MV-4-11 (cell line): ENCODE measurements around the gene SYCP2.

Experiments used
- DNase-seq: peaks from one replicate; lab custom pipeline; 2025; lab: John Stamatoyannopoulos, UW

SYCP2 gene

DNA sequence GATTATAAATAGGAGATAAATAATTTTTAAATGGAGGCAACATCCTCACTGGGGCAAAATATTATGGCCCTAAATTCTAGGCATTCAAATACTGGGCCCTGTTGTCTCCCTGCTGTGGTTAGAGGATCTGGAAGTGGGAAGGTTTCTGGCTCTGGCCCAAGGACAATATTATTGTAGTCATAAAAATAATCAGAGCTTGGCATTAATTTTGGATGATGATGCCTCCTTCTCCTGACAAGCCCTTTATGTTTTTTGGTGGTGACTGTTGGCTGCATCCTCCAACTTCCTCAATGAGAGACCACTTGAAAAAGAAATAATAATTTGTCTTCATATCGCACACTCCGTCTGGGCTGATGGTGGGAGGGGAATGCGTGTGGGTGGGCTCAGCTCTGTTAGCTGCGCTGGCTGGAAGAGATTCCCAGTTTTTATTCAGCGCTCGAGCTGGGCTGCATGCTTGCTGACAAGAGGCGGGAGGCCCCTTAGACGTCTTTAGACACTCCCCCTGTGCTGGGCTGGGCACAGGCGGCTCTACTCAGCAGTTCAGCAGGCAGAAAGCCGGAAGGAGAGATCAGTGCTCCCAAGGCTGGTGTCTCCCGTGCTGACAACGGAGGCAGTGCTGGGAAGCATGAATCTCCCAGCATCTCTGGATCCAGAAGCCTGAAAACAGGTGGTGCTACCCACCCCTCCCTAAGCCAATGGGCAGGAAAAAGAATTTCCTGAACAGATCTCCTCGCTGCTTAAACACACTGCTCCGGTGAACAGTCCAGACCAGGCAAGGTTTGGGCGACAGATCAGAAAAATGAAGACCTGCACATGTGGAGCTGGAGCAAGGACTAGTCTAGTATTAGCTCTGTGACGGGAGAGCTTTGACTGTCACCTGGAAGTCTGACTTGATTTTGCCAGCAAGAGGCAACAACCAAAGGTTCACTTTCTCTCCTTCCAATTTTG lies 97.7 kb downstream of the SYCP2 start:
- no peak for DNase-seq

DNA sequence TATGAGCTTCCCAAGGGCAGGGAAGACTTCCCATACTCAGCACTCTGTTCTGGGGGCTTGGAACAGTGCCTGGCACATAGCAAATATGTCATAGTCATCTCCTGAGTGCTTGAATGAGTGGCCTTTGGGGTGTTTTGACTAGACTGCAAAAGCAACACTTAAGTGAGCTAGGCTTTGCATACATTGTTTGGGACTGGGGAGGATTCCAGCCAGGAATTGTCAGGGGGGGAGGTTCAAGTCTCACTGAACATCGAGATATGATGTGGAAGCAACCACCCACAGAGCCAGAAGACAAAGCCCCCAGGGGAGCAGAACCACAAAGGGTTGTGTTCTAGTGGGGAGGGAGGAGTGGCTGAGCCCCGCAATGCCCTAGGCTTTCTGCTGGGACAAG lies 98.4 kb downstream of the SYCP2 start:
- DNase-seq = no peak

DNA sequence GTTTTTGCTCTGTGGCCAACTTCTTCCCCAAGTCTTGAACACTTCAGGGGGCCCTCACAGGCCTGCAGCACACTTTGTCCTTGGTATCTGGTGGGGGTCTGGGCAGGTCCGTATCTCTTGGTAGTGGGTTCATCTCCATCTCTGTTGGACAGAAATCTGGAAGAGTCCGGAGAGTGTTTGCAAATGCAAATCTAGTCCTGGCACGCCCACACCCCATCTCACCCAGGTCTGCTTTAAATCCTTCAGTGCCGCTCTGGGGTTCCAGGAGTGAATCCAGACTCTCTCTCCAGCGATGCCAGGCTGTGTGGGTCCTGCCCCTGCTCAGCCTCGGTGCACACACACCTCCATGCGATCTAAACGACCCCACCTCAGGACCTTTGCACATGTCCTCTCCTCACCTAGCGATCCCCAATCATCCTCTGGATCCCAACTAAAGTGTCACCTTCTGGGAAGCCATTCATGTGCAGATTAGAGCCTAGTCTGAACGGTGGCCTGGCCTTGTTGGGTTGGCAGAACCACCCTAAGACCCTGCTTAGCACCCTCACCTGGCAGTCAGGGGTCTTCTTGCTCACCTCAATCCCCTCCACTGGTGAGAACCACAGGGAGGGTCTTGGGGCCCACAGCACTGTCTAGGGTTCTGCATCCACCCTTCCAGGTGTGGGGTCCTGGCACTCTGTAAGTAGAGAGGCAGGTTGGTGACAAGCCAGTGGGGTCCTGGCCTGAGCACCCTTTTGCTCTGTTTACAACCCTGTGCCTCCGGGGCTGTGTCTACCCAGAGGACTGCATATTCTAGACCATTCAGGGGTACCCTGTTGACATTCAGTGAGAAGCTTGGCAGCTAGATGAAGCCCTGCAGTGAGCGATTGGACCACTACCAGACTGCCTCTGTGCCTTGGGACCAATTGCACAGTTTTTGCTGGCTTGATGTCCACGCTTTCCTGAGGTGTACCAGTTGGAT lies 100.8 kb downstream of the SYCP2 start:
- no peak for DNase-seq

DNA sequence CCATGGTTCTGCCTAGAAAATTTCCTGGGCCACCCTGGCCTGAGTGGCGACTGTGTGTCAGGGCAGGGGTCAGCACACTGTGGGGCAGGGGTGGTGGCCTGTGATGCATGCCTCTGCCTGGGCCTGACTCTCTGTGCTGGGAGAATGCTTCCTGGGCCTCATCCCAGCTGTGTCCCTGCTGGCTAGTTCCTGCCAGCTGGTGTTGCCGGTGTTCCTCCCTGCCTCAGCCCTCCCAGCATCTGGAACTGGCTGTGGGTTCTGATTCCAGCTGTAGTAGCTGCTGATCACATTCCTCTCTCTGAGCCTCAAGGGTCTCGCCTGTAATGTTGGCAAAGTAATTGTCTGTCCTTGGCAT lies 101.5 kb downstream of the SYCP2 start:
- no peak for DNase-seq

DNA sequence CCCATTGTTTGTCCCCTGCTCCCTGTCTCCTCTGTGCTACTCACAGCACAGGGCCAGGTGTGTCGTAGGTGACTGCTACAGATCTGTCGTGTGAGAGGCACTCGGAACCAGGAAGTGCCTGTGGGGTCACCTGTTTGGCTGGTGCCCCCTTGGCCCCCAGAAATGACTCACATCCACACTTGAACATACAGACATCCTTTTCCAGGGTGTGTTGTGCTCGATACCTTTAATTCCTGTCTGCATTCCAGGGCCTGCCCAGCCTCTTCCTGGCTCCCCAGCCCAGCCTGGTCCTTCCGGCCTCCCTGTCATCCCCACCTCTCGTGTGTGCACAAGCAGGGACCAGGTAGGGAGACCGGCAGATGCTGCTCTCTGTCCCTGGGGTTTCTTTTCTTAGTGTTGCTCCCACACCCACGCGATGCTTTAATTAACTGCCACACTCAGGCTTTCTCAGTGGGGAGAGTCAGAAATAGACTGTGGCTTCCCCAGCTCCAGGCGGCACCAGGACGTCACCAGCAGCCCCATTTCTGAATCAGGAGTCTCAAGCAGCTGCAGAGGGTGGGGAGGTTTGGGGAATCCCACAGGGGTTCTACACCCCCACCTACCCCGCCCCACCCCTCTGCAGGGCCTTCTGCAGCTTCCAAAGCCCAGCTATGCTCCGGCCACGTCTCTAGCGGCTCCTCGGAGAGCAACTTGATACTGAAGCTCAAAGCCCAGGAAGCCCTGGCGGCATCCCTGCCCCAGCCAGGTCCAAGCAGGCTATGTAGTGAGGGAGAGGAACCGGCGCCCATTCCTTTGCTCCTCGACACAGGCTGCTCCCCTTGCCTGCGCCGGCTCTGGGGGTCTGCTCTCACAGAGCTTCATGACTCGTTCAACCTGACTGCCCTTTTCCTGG lies 102.2 kb downstream of the SYCP2 start:
- DNase-seq = no peak

DNA sequence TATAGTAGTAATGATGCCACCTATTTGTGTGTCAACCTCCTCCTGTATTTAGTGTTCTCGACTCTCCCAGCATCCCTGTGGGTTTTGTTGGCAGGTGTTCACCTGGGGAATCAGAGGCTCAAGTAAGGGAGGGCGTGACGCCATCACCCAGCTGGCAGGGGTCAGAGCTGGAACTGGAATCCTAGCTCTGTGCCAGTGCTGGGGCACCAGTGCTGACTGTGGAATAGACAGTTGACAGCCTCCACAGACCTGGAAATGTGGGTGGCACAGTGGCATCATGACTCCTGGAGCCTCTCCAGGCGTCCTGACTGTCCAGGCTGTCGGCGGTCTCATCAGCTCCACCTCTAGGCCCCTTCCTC lies 102.8 kb downstream of the SYCP2 start:
- DNase-seq = no peak

DNA sequence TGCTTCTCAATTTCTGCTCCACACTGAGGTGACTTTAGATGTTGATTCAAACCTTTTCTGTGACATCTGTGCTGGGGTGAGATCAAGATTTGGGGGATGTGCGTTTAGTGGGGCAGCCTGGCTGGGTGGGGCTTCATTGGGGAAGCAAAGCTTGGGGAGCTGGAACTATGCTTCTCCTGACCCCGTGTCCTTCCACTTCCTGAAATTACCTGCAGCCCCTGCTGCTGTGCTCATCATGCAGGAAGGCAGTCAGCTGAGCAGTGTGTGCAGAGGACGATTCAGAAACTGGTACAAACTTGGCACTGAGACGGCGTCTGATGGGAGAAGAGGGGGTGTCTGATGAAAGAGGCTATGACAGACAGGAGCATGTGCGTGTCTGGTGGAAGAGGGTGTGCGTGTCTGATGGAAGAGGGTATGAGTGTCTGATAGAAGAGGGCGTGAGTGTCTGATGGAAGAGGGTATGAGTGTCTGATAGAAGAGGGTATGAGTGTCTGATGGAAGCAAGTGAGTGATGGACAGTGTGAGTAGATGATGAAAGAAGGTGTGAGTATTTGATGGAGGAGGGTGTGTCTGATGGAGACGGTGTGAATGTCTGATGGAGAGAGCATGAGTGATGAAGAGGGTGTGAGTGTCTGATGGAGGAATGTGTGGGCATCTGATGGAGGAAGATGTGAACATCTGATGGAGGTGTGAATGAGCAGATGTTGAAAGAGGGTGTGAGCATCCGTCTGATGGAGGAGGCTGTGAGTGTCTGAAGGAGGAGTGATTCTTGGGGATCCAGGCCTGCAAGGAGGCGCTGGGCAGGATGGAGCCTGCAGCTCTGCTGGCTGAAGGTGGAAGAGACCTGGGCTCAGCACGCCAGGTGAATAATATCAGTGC lies 103.4 kb downstream of the SYCP2 start:
- peak; percentile 8 for DNase-seq

DNA sequence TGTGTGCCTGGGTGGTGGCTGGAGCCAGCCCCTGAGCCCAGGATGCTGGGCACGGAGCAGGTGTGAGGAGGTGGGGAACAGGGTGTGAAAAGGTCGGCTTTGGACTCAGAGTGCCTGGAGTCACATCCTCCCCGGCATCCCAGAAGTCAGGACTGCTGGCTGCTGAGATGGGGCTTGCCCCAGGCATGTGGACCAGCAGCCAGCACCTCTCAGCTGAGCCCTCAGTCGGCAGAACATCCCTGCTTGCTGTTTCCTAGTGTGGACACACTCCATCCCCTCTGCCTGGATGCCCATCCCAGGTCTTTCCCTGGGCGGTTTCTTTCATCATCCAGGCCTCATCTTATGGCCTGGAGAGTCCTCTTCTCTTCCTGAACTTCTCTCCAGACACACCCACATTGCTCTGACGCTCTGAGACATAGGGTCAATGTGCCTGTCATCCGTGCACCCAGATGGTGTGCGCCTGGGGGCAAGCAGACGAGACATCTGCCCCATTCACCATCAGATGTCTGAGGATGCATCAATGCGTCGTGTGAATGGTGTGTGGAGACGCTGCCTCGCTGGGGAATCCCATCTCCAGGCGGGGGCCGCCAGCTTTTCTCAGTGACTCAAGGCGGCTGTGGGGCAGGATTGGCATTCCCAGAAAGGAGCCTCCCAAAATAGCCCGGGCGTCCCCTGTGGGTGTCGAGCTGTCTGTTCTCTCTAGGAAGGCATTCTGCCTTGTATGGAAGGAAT lies 104.2 kb downstream of the SYCP2 start:
- DNase-seq = no peak

DNA sequence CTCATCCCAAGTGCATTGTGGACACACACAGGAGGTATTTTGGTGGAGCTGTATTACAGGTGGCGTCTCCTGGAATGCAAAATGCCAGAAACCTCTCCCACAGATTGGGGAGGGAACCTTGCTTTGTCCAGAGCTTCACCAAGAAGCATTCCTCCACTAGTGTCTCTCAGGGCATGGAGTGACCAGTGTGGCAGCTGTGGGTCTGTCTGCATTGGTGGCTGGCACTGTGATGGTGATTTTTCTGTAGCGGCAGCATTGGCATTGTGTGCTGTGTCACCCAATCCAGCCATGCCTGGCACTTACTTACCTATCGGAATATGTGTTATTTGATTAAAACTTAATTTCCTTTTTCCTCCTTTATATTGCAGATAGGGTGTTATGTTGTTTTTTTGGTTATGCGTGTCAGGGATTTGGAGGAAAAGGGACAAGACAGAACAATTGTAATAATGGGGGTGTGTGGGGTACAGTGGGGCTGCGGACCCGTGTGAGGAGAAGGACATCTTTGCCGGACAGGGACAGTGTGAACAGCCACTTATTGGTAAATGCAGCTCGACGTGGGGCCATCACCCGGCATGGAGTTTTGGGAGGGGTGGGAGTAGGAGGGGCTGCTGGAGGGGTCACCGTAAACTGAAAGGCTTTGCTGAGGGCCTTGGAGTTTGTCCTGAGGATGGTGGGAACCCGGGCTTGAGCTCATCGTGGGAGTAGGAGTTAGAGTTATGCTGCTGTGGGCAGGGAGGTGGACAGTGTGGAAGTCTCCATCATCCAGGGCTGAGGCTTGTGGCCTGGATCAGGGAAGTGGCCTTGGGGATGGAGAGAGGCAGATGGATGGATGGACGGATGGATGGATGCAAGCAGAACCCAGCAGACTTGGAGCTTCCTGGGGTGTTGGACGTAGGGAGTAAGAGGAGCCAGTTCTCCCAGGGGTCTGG lies 105.0 kb downstream of the SYCP2 start:
- DNase-seq = no peak

DNA sequence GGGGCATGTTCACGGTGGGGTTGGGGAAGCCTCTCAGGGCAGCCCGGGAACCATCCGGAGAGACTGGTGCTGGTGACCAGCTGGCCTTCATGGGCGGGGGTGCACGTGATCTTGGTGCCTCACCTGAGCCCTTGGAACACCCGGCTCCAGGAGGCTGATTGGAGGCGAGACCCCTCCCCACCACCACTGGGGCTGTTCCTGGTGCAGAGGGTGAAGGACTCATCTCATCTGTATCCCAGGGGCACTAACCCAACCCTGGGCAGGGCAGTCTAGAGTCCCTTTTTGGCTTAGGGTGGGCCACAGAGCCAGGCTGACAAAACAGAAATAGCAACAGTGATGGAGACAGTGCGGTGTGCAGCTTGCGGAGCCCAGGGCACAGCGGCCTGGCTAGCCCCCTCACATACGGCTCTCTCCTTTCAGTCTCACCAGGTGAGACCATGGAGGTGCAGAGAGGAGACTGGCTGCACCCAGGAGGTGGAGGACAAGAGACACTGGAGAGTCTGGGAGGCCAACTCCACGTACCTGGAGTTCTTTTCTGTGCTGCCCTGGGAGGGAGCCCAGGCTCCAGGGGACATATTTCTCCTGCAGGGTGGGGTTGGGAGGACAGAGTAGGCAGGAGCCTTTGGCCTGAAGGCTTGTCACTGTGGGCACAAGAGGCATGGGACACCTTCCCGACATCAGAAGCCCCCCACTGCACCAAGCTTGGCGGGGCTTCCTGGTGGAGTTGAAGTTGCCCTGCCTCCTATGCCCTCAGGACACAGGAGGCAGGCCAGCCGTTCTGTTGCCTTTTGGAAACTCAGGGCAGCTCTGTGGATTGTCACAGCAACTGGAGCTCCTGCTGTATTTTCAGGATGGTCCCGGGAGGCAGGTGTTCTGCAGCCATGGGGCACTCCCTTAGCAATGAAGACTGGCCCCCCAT lies 106.0 kb downstream of the SYCP2 start:
- DNase-seq = no peak

DNA sequence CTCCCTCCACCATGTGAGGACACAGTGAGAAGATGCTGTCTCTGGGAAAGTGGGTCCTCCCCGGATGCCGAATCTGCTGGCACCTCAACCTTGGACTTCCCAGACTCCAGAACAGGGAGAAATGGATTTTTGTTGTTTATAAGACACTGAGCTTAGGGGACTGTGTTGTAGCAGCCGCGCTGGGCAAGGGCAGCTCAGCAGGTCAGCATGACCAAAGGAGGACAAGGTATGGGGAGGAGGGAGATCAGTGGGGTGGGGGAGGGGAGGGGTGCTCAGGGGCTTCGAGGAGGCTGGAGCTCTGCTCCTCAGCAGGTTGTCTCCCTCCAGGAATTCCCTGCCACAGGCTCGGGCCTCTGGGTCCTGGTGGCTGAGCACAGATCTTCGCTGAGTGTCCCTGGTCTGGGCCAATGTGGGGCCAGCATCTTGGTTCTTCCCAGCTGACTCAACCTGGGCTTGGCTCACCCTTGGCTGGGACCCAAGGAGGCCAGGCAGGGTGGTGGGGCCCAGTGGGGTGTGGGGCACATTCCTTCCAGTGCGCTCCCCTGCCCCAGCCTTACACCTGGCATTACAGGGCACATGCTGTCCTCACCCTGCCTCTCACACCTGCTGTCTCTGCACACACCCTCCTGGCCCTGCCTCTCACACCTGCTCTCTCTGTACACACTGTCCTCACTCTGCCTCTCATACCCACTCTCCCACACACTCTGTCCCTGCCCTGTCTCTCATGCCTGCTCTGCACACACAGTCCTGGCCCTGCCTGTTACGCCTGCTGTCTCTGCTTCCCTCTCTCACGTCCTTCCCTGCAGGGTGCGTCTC lies 107.3 kb downstream of the SYCP2 start:
- DNase-seq = no peak

DNA sequence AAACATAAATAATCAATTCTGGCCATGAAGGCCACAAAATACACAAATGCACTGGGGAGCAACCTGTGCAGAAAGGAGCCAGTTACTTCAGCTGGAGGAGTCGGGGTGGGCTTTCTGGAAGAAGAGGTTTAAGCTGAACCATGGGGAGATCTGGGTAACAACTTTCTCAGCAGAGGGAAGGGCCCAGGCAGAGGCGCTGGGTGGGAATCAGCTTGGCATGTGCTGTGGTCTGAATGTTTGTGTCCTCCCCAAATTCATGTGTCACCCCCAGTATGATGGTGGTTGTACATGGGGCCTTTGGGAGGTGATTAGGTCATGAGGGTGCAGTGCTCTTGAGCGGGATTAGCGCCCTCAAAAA lies 107.9 kb downstream of the SYCP2 start:
- DNase-seq = no peak

DNA sequence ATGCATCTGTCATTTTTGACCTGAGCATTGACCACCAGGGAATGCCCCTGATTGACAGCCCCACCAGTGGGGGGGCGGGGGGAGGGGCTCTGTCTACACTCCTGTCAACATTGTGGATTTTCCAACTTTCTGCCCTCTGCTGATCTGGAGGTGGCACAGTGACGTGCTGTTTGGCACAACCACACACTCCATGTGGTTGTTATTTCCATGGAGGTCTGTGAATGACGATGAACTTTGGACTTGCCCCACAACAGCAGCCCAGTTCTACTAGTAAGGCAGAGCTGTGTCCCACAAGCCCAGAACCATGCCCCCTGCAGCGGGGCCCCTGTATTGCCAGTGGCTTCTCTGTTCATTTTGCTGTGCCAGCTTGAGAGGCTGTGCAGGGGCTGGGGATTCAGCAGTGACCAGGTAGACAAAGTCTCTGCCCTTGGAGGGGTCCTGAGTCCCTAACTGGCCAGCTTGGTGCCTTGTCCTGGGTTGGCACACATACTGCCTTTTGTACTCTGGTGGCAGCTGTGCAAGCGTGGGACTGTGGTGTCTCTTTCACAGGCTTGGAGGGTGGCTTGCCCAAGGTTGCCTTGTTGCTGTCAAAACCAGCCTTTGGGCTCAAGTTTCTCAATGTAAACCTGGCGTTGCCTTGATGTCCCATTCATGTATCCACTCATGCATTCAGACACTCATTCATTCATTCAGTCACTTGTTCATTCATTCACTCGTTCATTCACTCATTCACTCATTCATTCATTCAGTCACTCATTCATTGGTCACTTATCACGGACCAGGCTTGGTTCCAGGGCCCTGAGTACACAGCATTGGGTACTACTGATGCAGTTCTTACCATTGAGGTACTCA lies 108.5 kb downstream of the SYCP2 start:
- no peak for DNase-seq

DNA sequence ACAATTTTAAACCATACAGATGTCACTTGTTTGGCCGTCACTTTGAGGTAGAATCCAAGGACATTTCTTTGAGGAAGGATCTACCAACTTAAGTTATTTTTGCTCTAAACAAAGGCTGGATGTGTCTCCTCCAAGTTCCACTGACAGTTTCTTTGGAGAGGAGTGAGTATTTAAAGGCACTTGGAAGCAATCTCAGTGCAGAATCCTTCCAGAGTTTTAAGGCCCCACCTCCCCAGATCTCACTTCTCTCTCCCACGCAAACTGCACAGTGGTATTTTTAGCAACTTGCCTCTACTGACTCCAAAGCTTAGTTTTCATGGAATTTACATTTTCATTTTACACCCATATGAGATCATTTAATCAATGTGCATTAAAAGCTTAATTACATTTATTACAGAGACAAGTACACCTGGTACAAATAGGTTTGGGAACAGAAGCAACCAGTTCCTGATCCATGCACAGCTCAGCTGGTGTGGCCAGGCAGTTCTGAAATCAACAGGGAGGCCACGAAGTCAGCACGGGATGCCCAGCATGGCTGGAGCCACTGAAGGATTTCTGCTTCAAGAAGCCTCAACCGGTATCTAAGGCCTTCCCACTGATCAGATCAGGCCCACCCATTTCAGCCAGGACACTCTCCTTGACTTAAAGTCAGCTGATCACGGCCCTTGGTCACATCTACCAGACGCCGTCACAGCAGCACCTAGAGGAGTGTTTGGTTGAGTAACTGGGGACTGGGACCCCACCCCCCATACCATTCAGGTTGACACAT lies 109.8 kb downstream of the SYCP2 start:
- DNase-seq = no peak

DNA sequence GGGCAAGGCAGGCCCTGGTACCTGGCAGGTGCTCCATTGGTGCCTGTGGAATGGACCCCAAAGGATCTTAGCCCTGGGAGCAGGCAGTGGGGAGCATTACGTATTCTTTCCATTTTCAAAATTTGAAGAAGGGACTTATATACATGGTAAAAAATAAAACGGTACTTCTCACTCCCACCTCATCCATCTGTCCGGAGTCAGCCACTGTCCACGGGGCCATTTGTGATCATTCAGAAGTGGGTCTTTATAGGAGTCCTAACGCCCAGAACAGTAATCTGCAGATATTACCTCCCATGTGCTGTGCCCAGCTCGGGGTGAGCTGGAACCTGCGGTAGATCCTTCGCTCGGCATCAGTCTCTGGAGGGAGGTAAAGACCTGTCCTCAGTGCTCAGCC lies 110.4 kb downstream of the SYCP2 start:
- DNase-seq = no peak
